DOHH2 (cell line): Measurements from ENCODE around the gene TYMS.
"Not testable (repeated sequence)": the region's sequence is repeated elsewhere in the genome, so short reads cannot be mapped to it uniquely, and the experiment has no call there.

Source experiments
- H3F3A ChIP-seq: fragments of 200-600 bp; sonication (generic), shearing (Covaris generic); 2 replicates; pipeline ENCODE4 v1.6.0; 2016; ENCODE audit warnings: antibody characterized with exemption, mild to moderate bottlenecking; ENCODE audit not compliant: control insufficient read depth, insufficient read depth
- H3K27ac ChIP-seq: fragments of 200-600 bp; sonication (generic); 2 replicates; pipeline ENCODE4 v1.5.1; 2014; ENCODE audit warnings: low read depth, mild to moderate bottlenecking, low read length, moderate library complexity
- H3K27me3 ChIP-seq: fragments of 200-600 bp; sonication (generic); 2 replicates; pipeline ENCODE4 v1.6.1; 2014; ENCODE audit warnings: mild to moderate bottlenecking, low read length, mixed read lengths; ENCODE audit not compliant: control insufficient read depth
- H3K36me3 ChIP-seq: fragments of 200-600 bp; sonication (generic); 2 replicates; pipeline ENCODE4 v1.6.1; 2014; ENCODE audit warnings: mild to moderate bottlenecking, low read length, moderate library complexity, mixed read lengths; ENCODE audit not compliant: control insufficient read depth
- H3K4me1 ChIP-seq: fragments of 200-600 bp; sonication (generic); 2 replicates; pipeline ENCODE4 v1.6.1; 2014; ENCODE audit warnings: mild to moderate bottlenecking, low read length, mixed read lengths; ENCODE audit not compliant: control insufficient read depth
- H3K4me2 ChIP-seq: fragments of 200-600 bp; sonication (generic); 2 replicates; pipeline ENCODE4 v1.6.0; 2014; ENCODE audit warnings: mild to moderate bottlenecking, low read length, moderate library complexity
- H3K4me3 ChIP-seq: fragments of 200-600 bp; sonication (generic); 2 replicates; pipeline ENCODE4 v1.5.1; 2014; ENCODE audit warnings: mild to moderate bottlenecking, low read length, mixed read lengths
- H3K79me2 ChIP-seq: fragments of 200-600 bp; sonication (generic); 2 replicates; pipeline ENCODE4 v1.6.1; 2014; ENCODE audit warnings: mild to moderate bottlenecking, low read length, mixed read lengths; ENCODE audit not compliant: control insufficient read depth
- H3K9me2 ChIP-seq: fragments of 200-600 bp; sonication (generic); replicated peaks from 2 replicates; pipeline ENCODE4 v1.6.1; 2014; ENCODE audit warnings: mild to moderate bottlenecking, low read length, mixed read lengths; ENCODE audit not compliant: control insufficient read depth
- H3K9me3 ChIP-seq: fragments of 200-600 bp; sonication (generic); 2 replicates; pipeline ENCODE4 v1.6.1; 2014; ENCODE audit warnings: antibody characterized with exemption, low read length, mixed read lengths; ENCODE audit not compliant: control insufficient read depth, insufficient read depth
- H4K20me1 ChIP-seq: fragments of 200-600 bp; sonication (generic); 2 replicates; pipeline ENCODE4 v1.6.0; 2014; ENCODE audit warnings: low read depth, mild to moderate bottlenecking, antibody characterized with exemption, low read length, moderate library complexity; ENCODE audit not compliant: control insufficient read depth, insufficient read depth
- EZH2phosphoT487 ChIP-seq: fragments of 200-600 bp; sonication (generic); IDR thresholded peaks from 2 replicates; pipeline ENCODE4 v1.6.1; 2017; ENCODE audit warnings: borderline replicate concordance, mild to moderate bottlenecking, antibody characterized with exemption, low read length, moderate library complexity, mixed read lengths
- TF ChIP-seq, protein P1 (sequence below): fragments of 200-600 bp; sonication (generic); IDR thresholded peaks from one replicate; pipeline ENCODE4 v1.5.1; 2014; ENCODE audit warnings: antibody characterized with exemption, mild to moderate bottlenecking, low read depth, low read length; ENCODE audit not compliant: poor library complexity, severe bottlenecking

The TYMS gene

DNA sequence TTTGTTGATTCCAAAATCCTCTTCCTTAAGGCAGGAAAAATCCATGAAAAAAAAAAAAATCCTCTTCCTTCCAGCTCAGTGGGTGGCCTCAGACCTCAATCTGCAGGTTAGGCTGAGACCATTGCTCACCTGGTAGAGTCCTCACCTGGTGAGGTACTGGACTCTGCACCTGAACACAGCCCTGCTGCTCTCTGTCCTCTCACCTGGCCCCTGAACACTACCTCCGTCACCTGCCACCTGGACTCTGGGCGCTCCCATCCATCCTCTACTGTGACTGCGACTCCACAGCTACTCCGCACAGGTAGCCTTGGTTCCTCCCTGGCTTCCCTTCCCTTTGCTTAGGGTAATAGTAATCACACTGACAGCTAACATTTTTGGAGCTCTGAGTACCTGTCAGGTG lies 22.1 kb downstream of the TYMS start:
- peaks cover 24% of the 10 kb centered on the region for H3F3A ChIP-seq
- no peak overlapping the region for H3K4me3 ChIP-seq
- H3K9me3 ChIP-seq = no peaks in the 10 kb centered on the region
- no peaks in the 10 kb centered on the region; the same call in 1 of the 2 replicates for H4K20me1 ChIP-seq
- no peaks in the 10 kb centered on the region for H3K9me2 ChIP-seq
- no peak for TF ChIP-seq EZH2phosphoT487
- TF ChIP-seq, protein P1, sequence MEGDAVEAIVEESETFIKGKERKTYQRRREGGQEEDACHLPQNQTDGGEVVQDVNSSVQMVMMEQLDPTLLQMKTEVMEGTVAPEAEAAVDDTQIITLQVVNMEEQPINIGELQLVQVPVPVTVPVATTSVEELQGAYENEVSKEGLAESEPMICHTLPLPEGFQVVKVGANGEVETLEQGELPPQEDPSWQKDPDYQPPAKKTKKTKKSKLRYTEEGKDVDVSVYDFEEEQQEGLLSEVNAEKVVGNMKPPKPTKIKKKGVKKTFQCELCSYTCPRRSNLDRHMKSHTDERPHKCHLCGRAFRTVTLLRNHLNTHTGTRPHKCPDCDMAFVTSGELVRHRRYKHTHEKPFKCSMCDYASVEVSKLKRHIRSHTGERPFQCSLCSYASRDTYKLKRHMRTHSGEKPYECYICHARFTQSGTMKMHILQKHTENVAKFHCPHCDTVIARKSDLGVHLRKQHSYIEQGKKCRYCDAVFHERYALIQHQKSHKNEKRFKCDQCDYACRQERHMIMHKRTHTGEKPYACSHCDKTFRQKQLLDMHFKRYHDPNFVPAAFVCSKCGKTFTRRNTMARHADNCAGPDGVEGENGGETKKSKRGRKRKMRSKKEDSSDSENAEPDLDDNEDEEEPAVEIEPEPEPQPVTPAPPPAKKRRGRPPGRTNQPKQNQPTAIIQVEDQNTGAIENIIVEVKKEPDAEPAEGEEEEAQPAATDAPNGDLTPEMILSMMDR = no peak
- H3K4me1 ChIP-seq = no peaks in the 10 kb centered on the region
- no peaks in the 10 kb centered on the region for H3K79me2 ChIP-seq
- H3K36me3 ChIP-seq = peaks cover 29% of the 10 kb centered on the region
- no peak overlapping the region for H3K4me2 ChIP-seq
- H3K27ac ChIP-seq = no peak overlapping the region
- H3K27me3 ChIP-seq = no peaks in the 10 kb centered on the region

DNA sequence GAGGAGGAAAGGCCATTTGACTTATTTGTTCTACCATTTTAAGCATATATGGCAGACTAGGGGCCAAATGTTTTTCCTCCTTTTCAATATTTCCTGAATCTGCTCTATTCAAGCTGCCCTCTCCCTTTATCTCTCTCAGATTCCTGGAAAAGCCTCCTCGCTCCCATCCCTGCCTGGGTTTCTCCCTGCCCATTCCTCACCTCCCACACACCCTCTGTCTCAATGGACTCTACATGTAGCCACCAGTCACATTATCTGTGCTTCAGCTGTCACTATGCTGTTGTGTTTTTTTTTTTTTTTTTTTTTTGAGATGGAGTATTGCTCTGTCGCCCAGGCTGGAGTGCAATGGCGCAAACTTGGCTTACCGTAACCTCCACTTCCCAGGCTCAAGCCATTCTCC lies 22.9 kb downstream of the TYMS start:
- H3K36me3 ChIP-seq = peaks cover 21% of the 10 kb centered on the region
- no peaks in the 10 kb centered on the region for H3K79me2 ChIP-seq
- peaks cover 18% of the 10 kb centered on the region for H3F3A ChIP-seq
- H3K27ac ChIP-seq = no peak overlapping the region
- no peak overlapping the region for H3K4me2 ChIP-seq
- H4K20me1 ChIP-seq = no peaks in the 10 kb centered on the region; the same call in 1 of the 2 replicates
- no peak for TF ChIP-seq EZH2phosphoT487
- TF ChIP-seq, protein P1 = no peak
- no peaks in the 10 kb centered on the region for H3K9me3 ChIP-seq
- no peak overlapping the region for H3K4me3 ChIP-seq
- no peaks in the 10 kb centered on the region for H3K4me1 ChIP-seq
- H3K27me3 ChIP-seq = no peaks in the 10 kb centered on the region
- no peaks in the 10 kb centered on the region for H3K9me2 ChIP-seq

DNA sequence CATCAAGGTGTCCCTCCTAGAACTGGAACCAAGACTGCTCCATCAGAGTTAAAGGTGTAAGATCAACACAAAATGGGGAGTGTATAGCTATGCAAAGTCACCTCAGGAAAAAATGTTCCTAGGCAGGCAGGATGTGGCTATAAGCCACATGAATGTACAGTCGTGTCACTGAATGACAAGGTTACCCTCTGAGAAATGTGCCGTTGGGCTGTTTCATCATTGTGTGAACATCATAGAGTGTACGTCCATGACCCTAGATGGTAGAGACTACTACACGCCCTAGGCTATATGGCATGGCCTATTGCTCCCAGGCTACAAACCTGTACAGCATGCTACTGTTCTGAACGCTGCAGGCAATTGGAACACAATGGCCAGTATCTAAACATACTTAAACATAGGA lies 24.5 kb downstream of the TYMS start:
- Histone ChIP-seq H3K9me3 (no peaks in the 10 kb centered on the region), H3K4me2 (no peak overlapping the region), H3K36me3 (peaks cover 7% of the 10 kb centered on the region; the same call in 1 of the 2 replicates)

DNA sequence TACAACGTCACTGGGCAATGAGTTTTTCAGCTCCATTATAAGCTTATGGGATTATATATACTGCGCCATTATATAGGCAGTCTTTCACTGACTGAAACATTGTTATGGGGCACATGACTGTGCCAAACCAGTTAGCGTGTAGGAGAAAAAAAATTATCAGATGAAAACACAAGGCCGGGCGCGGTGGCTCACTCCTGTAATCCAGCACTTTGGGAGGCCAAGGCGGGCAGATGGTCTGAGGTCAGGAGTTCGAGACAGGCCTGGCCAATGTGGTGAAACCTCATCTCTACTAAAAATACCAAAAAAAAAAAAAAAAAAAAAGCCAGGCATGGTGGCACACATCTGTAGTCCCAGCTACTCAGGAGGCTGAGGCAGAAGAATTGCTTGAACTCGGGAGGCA lies 25.0 kb downstream of the TYMS start:
- not testable (repeated sequence) for H3K9me3 ChIP-seq

More for the DNA sequence above, 24.5 kb downstream of the TYMS start:
- Histone ChIP-seq H3K4me3 (no peak overlapping the region), H3K27me3 (no peaks in the 10 kb centered on the region), H3F3A (peaks cover 11% of the 10 kb centered on the region), H4K20me1 (no peaks in the 10 kb centered on the region; the same call in 1 of the 2 replicates), H3K9me2 (no peaks in the 10 kb centered on the region), H3K4me1 (no peaks in the 10 kb centered on the region), H3K79me2 (no peaks in the 10 kb centered on the region), H3K27ac (no peak overlapping the region)
- TF ChIP-seq, protein P1 = no peak
- TF ChIP-seq EZH2phosphoT487 = no peak

More for the DNA sequence above, 25.0 kb downstream of the TYMS start:
- H3K79me2 ChIP-seq, H3K4me3 ChIP-seq, H3K27ac ChIP-seq, H3K27me3 ChIP-seq, H3K4me1 ChIP-seq, H3K4me2 ChIP-seq, H3K9me2 ChIP-seq, H3K36me3 ChIP-seq, H3F3A ChIP-seq, H4K20me1 ChIP-seq: not testable (repeated sequence)
